NCI-H226 (cell line): Measurements from ENCODE around the gene ITLN2.
"Not testable (repeated sequence)": the region's sequence is repeated elsewhere in the genome, so short reads cannot be mapped to it uniquely, and the experiment has no call there.

Source experiments
- DNase-seq: peaks from one replicate; pipeline ENCODE4 v3.0.0-alpha.2; 2015

Gene ITLN2

GRCh38 chr1:160954158-160955104, at the start of gene ITLN2:
Gene ITLN2, minus strand, starts transcription at chr1:160954809. Its CDS starts 68 bp downstream, at chr1:160954741.
- DNase-seq, result peak; percentile 24

GRCh38 chr1:161001525-161001924, 46.9 kb upstream of the ITLN2 start:
- DNase-seq, result no peak

- no peak for DNase-seq
Measured at GRCh38 chr1:161000736-161001480, 46.3 kb upstream of the ITLN2 start.

GRCh38 chr1:160999376-160999775, 44.8 kb upstream of the ITLN2 start:
- DNase-seq, result no peak

GRCh38 chr1:160997323-160998038, 42.9 kb upstream of the ITLN2 start:
- peak; percentile 80 for DNase-seq

GRCh38 chr1:160996178-160996577, 41.6 kb upstream of the ITLN2 start:
- DNase-seq, result peak; percentile 65

- DNase-seq, result peak; percentile 50
Measured at GRCh38 chr1:160993544-160994193, 39.1 kb upstream of the ITLN2 start.

GRCh38 chr1:160992036-160992435, 37.4 kb upstream of the ITLN2 start:
- DNase-seq, result not testable (repeated sequence)

- DNase-seq, result no peak
Measured at GRCh38 chr1:160987359-160988050, 32.9 kb upstream of the ITLN2 start.

- no peak for DNase-seq
Measured at GRCh38 chr1:160985723-160986122, 31.1 kb upstream of the ITLN2 start.

GRCh38 chr1:160981584-160982411, 27.2 kb upstream of the ITLN2 start:
- no peak for DNase-seq

GRCh38 chr1:160979286-160979685, 24.7 kb upstream of the ITLN2 start:
- DNase-seq, result peak; percentile 45

- DNase-seq, result peak; percentile 88
Measured at GRCh38 chr1:160978510-160978927, 23.9 kb upstream of the ITLN2 start.

- no peak for DNase-seq
Measured at GRCh38 chr1:160975026-160975425, 20.4 kb upstream of the ITLN2 start.

- DNase-seq, result no peak
Measured at GRCh38 chr1:160973491-160973890, 18.9 kb upstream of the ITLN2 start.

GRCh38 chr1:160972939-160973338, 18.3 kb upstream of the ITLN2 start:
- no peak for DNase-seq

GRCh38 chr1:160971618-160972056, 17.0 kb upstream of the ITLN2 start:
- DNase-seq, result no peak

- no peak for DNase-seq
Measured at GRCh38 chr1:160963521-160963920, 8.9 kb upstream of the ITLN2 start.

GRCh38 chr1:160961419-160961818, 6.8 kb upstream of the ITLN2 start:
- DNase-seq, result no peak

- no peak for DNase-seq
Measured at GRCh38 chr1:160956966-160957365, 2.4 kb upstream of the ITLN2 start.

GRCh38 chr1:160953030-160953429, 1.6 kb downstream of the ITLN2 start:
- peak; percentile 51 for DNase-seq
